H1 (cell line): ENCODE data around the gene PRKAB1. TPM values are rescaled to one million over a fixed set of nuclear protein-coding genes. Genes with fewer than 3 reads are reported as not detected.

ENCODE experiments used
- CTCF ChIA-PET: fragments of 300-600 bp; sonication (Branson Sonifier 250); formaldehyde crosslinking; loops from one replicate; lab custom pipeline; 2021; ENCODE audit not compliant: partially characterized antibody; lab: Charles Lee
- POLR2A ChIA-PET: fragments of 300-600 bp; sonication (Branson Sonifier 250); formaldehyde crosslinking; loops from one replicate; lab custom pipeline; 2021; ENCODE audit warnings: inconsistent platforms; ENCODE audit not compliant: partially characterized antibody; lab: Charles Lee
- DNase-seq, 2 experiments: peaks; one replicate each; pipeline versions ENCODE4 v3.0.0 to v3.0.0-alpha.2; 2010 to 2022; ENCODE audit warnings: low spot score in 2 of 2, low read depth in 1 of 2, mixed read lengths in 1 of 2
- FAIRE-seq: peaks from 2 replicates; lab custom pipeline; 2011; peaks lifted over from hg19 to GRCh38; lab: Jason Lieb, UNC
- H2AFZ ChIP-seq: 2 replicates; pipeline ENCODE4 v1.8.1; 2012; ENCODE audit warnings: low read length, inconsistent platforms
- H2AK5ac ChIP-seq: 2 replicates; pipeline ENCODE4 v1.6.1; 2013; ENCODE audit warnings: low read depth, low read length
- H2BK120ac ChIP-seq: replicated peaks from 2 replicates; pipeline ENCODE3; 2013; ENCODE audit warnings: low read depth, low read length, inconsistent platforms
- H2BK12ac ChIP-seq: 2 replicates; pipeline ENCODE4 v1.6.1; 2013; ENCODE audit warnings: low read depth, low read length
- H2BK15ac ChIP-seq: 2 replicates; pipeline ENCODE4 v1.6.1; 2013; ENCODE audit warnings: low read length
- H2BK20ac ChIP-seq: 2 replicates; pipeline ENCODE4 v1.6.1; 2013; ENCODE audit warnings: low read length
- H2BK5ac ChIP-seq: 2 replicates; pipeline ENCODE4 v1.6.1; 2013; ENCODE audit warnings: low read depth, low read length
- H3K14ac ChIP-seq: 2 replicates; pipeline ENCODE4 v1.6.1; 2013; ENCODE audit warnings: inconsistent platforms; ENCODE audit not compliant: insufficient read length
- H3K18ac ChIP-seq: 2 replicates; pipeline ENCODE4 v1.6.1; 2013; ENCODE audit warnings: low read length; ENCODE audit errors: extremely low read depth
- H3K23ac ChIP-seq: 2 replicates; pipeline ENCODE4 v1.6.1; 2013; ENCODE audit warnings: inconsistent platforms; ENCODE audit not compliant: insufficient read length
- H3K23me2 ChIP-seq: 2 replicates; pipeline ENCODE4 v1.6.1; 2013; ENCODE audit warnings: low read depth, low read length
- H3K27ac ChIP-seq: 2 replicates; pipeline ENCODE4 v1.6.1; 2011; ENCODE audit warnings: low read depth, low read length, inconsistent platforms
- H3K27me3 ChIP-seq, 4 experiments: replicated peaks in 1 of 4; 1 replicate in 1 of 4; 2 replicates in 3 of 4; pipeline versions ENCODE4 v1.6.1 to v1.8.1; 2011 to 2013; ENCODE audit warnings: low read length in 3 of 4, mild to moderate bottlenecking in 3 of 4, inconsistent platforms in 2 of 4, mixed read lengths in 2 of 4, moderate library complexity in 1 of 4; ENCODE audit not compliant: control insufficient read depth in 3 of 4, insufficient read depth in 3 of 4; ENCODE audit errors: extremely low read depth in 1 of 4
- H3K36me3 ChIP-seq, 4 experiments: 2 replicates each; pipeline versions ENCODE4 v1.6.1 to v1.8.1; 2011 to 2013; ENCODE audit warnings: mild to moderate bottlenecking in 4 of 4, low read length in 3 of 4, moderate library complexity in 2 of 4, control low read depth in 1 of 4, inconsistent platforms in 1 of 4; ENCODE audit not compliant: insufficient read depth in 4 of 4, control insufficient read depth in 2 of 4
- H3K4ac ChIP-seq: replicated peaks from 2 replicates; pipeline ENCODE3; 2013; ENCODE audit warnings: low read length, low read depth, mixed read lengths, inconsistent platforms; ENCODE audit not compliant: insufficient read length
- H3K4me1 ChIP-seq, 4 experiments: replicated peaks in 1 of 4; 1 replicate in 1 of 4; 2 replicates in 3 of 4; pipeline versions ENCODE4 v1.6.1 to v1.8.1; 2011 to 2013; ENCODE audit warnings: low read length in 3 of 4, inconsistent platforms in 2 of 4, mixed read lengths in 1 of 4; ENCODE audit not compliant: insufficient read depth in 4 of 4, control insufficient read depth in 3 of 4
- H3K4me2 ChIP-seq, 2 experiments: 2 replicates each; pipeline versions ENCODE4 v1.6.1 to v1.8.1; 2011 to 2013; ENCODE audit warnings: low read depth in 2 of 2, low read length in 2 of 2, control low read depth in 1 of 2, inconsistent platforms in 1 of 2, mild to moderate bottlenecking in 1 of 2; ENCODE audit not compliant: insufficient read depth in 1 of 2
- H3K4me3 ChIP-seq, 4 experiments: fragments of 200-600, 300-600 bp in 1 of 4; sonication (generic), shearing (Covaris generic), sonication (Bioruptor Twin) in 1 of 4; 2 replicates each; pipeline versions ENCODE4 v1.5.1 to v1.8.1; 2011 to 2016; ENCODE audit warnings: low read length in 4 of 4, low read depth in 3 of 4, control low read depth in 2 of 4, inconsistent platforms in 2 of 4, mild to moderate bottlenecking in 2 of 4, mixed read lengths in 1 of 4, moderate library complexity in 1 of 4; ENCODE audit not compliant: insufficient read depth in 2 of 4; ENCODE audit errors: extremely low read depth in 1 of 4
- H3K56ac ChIP-seq: replicated peaks from 2 replicates; pipeline ENCODE3; 2013; ENCODE audit warnings: low read depth, mild to moderate bottlenecking, mixed read lengths, low read length, inconsistent platforms; ENCODE audit not compliant: insufficient read length
- H3K79me1 ChIP-seq: 2 replicates; pipeline ENCODE4 v1.6.1; 2013; ENCODE audit warnings: low read depth, low read length, control low read depth
- H3K79me2 ChIP-seq, 2 experiments: 2 replicates each; pipeline versions ENCODE4 v1.6.1 to v1.8.1; 2012 to 2013; ENCODE audit warnings: low read length in 2 of 2, mild to moderate bottlenecking in 2 of 2, inconsistent platforms in 1 of 2; ENCODE audit not compliant: insufficient read depth in 2 of 2, control insufficient read depth in 1 of 2
- H3K9ac ChIP-seq, 4 experiments: replicated peaks in 1 of 4; 1 replicate in 1 of 4; 2 replicates in 3 of 4; pipeline versions ENCODE4 v1.6.1 to v1.8.1; 2011 to 2013; ENCODE audit warnings: low read depth in 3 of 4, low read length in 3 of 4, control low read depth in 2 of 4, mild to moderate bottlenecking in 2 of 4, moderate library complexity in 2 of 4, inconsistent platforms in 1 of 4; ENCODE audit errors: extremely low read depth in 1 of 4
- H3K9me3 ChIP-seq, 2 experiments: 2 replicates each; pipeline versions ENCODE4 v1.6.1 to v1.8.1; 2012 to 2013; ENCODE audit warnings: mild to moderate bottlenecking in 2 of 2, moderate library complexity in 2 of 2, control low read depth in 1 of 2, inconsistent platforms in 1 of 2, low read depth in 1 of 2, low read length in 1 of 2, mixed read lengths in 1 of 2; ENCODE audit not compliant: insufficient read depth in 2 of 2
- H4K20me1 ChIP-seq, 2 experiments: replicated peaks in 1 of 2; 2 replicates each; pipeline versions ENCODE3 to v1.8.1; 2011 to 2013; ENCODE audit warnings: inconsistent platforms in 2 of 2, low read length in 2 of 2, mild to moderate bottlenecking in 1 of 2; ENCODE audit not compliant: insufficient read depth in 2 of 2, control insufficient read depth in 1 of 2
- H4K5ac ChIP-seq: 2 replicates; pipeline ENCODE4 v1.6.1; 2013; ENCODE audit warnings: low read length, low read depth, mixed read lengths, inconsistent platforms; ENCODE audit not compliant: insufficient read length
- H4K8ac ChIP-seq: 2 replicates; pipeline ENCODE4 v1.8.0; 2013; ENCODE audit warnings: mild to moderate bottlenecking, moderate library complexity, low read length, inconsistent platforms; ENCODE audit not compliant: insufficient read depth; ENCODE audit errors: extremely low read depth
- H4K91ac ChIP-seq: replicated peaks from 2 replicates; pipeline ENCODE3; 2013; ENCODE audit warnings: low read length, mixed read lengths, inconsistent platforms; ENCODE audit not compliant: insufficient read length
- ASH2L ChIP-seq: fragments of 200-600, 300-600 bp; sonication (generic); IDR thresholded peaks from one replicate; pipeline ENCODE4 v1.7.1; 2017; ENCODE audit warnings: low read length
- BRCA1 ChIP-seq: IDR thresholded peaks from 2 replicates; pipeline ENCODE4 v1.6.1; 2012; ENCODE audit warnings: low read depth, low read length, improper control_type of control experiment
- CHD1 ChIP-seq: IDR thresholded peaks from 2 replicates; pipeline ENCODE4 v1.6.1; 2012; ENCODE audit warnings: low read depth, low read length, improper control_type of control experiment
- CHD2 ChIP-seq: IDR thresholded peaks from 2 replicates; pipeline ENCODE4 v1.6.1; 2012; ENCODE audit warnings: low read length, improper control_type of control experiment
- EGR1 ChIP-seq: IDR thresholded peaks from 2 replicates; pipeline ENCODE4 v1.6.1; 2011; ENCODE audit warnings: low read depth, low read length, borderline replicate concordance
- EP300 ChIP-seq, 2 experiments: IDR thresholded peaks; 1 replicate in 1 of 2; 2 replicates in 1 of 2; pipeline ENCODE4 v1.6.1; 2011 to 2012; ENCODE audit warnings: low read depth in 2 of 2, low read length in 2 of 2, mild to moderate bottlenecking in 2 of 2, borderline replicate concordance in 1 of 2, inconsistent platforms in 1 of 2, moderate library complexity in 1 of 2
- EZH2 ChIP-seq: fragments of 200-600 bp; sonication (generic); IDR thresholded peaks from 2 replicates; pipeline ENCODE4 v1.7.1; 2012; ENCODE audit warnings: low read depth, mild to moderate bottlenecking, moderate library complexity, low read length, inconsistent platforms; ENCODE audit not compliant: severe bottlenecking
- JUN ChIP-seq: IDR thresholded peaks from 2 replicates; pipeline ENCODE4 v1.6.1; 2011; ENCODE audit warnings: low read depth, mild to moderate bottlenecking, improper control_type of control experiment, low read length
- NANOG ChIP-seq: IDR thresholded peaks from 2 replicates; pipeline ENCODE4 v1.6.1; 2011; ENCODE audit warnings: low read length, low read depth, mild to moderate bottlenecking, inconsistent platforms; ENCODE audit not compliant: insufficient read depth, poor library complexity, severe bottlenecking
- PHF8 ChIP-seq: fragments of 200-600 bp; sonication (generic); conservative IDR thresholded peaks from 2 replicates; pipeline ENCODE4 v1.7.1; 2012; ENCODE audit warnings: low read depth, mild to moderate bottlenecking, inconsistent platforms, low read length, moderate library complexity
- POLR2A ChIP-seq, 2 experiments: IDR thresholded peaks; 1 replicate in 1 of 2; 2 replicates in 1 of 2; pipeline ENCODE4 v1.6.1; 2011; ENCODE audit warnings: low read depth in 2 of 2, low read length in 2 of 2, mild to moderate bottlenecking in 2 of 2; ENCODE audit errors: control extremely low read depth in 1 of 2
- RAD21 ChIP-seq, 2 experiments: IDR thresholded peaks in 1 of 2; conservative IDR thresholded peaks in 1 of 2; 2 replicates each; pipeline ENCODE4 v1.6.1; 2011; ENCODE audit warnings: low read depth in 2 of 2, low read length in 2 of 2, improper control_type of control experiment in 1 of 2, inconsistent platforms in 1 of 2, mild to moderate bottlenecking in 1 of 2, moderate library complexity in 1 of 2
- SP1 ChIP-seq: IDR thresholded peaks from 2 replicates; pipeline ENCODE4 v1.6.1; 2011; ENCODE audit warnings: low read depth, low read length
- SP4 ChIP-seq: IDR thresholded peaks from 2 replicates; pipeline ENCODE4 v1.6.1; 2012; ENCODE audit warnings: low read length, inconsistent platforms
- TEAD4 ChIP-seq: IDR thresholded peaks from 2 replicates; pipeline ENCODE4 v1.6.1; 2012; ENCODE audit warnings: low read depth, low read length, inconsistent platforms, mixed read lengths
- WGBS, 2 experiments: shearing (Covaris generic) in 1 of 2; methylation state at CpG; one replicate each; pipeline versions ENCODE4 v1.1.6 to v1.1.7; 2013 to 2015; ENCODE audit warnings: low lambda C conversion rate in 2 of 2, mixed read lengths in 2 of 2, inconsistent platforms in 1 of 2, low coverage in 1 of 2, missing lambda C conversion rate in 1 of 2; ENCODE audit not compliant: insufficient replicate concordance in 2 of 2, insufficient coverage in 1 of 2, insufficient read length in 1 of 2; ENCODE audit errors: extremely low coverage in 1 of 2, missing lambda C conversion rate in 1 of 2; 5-methylcytosine and 5-hydroxymethylcytosine counted together
- polyA plus RNA-seq, 7 experiments: library from polyadenylated mRNA; depleted of rRNA in 3 of 7; stranded (reverse) in 5 of 7; unstranded in 2 of 7; fragments of >200 nt in 5 of 7; fragments of 200-250 nt in 2 of 7; gene quantifications; 1 replicate in 5 of 7; 2 replicates in 1 of 7; 4 replicates in 1 of 7; pipeline versions ENCODE4 v1.2.1 to v1.2.3, GENCODE V29; 2011 to 2013; ENCODE audit warnings: missing spikeins in 2 of 7, mixed read lengths in 2 of 7
- total RNA-seq: library from RNA; stranded (reverse); fragmentation: NEBNext Ultra II Directional; extraction: Animal tissue kit (Norgen Biotek cat#: 25700); gene quantifications from 2 replicates; pipeline ENCODE4 v1.2.1, GENCODE V29; 2021

The PRKAB1 gene
- total and polyA plus RNA-seq, 2 of the 8 experiments (the other 6 are each of a cell fraction or from before 2014, with no cell fraction given) = 24.0 to 32.1 TPM

GRCh38 chr12:119685375-119685774 is 17.4 kb downstream of the PRKAB1 start:
- H3K9ac ChIP-seq = no peak overlapping the region
- no peaks in the 10 kb centered on the region; a peak in 1 of 4 replicates for H3K9me3 ChIP-seq
- H2BK120ac ChIP-seq = no peak overlapping the region
- H3K79me1 ChIP-seq = no peaks in the 10 kb centered on the region; the same call in 1 of the 2 replicates
- ChIA-PET POLR2A (interaction anchor here (0.6 to 1.5 kb wide), 2 partner anchors 9 to 101 kb away, joined by 3 to 6 read pairs; no protein-coding TSS in a partner anchor), CTCF (interaction anchor here (0.6 kb wide), 1 partner anchor 155 kb away, joined by 3 read pairs; no protein-coding TSS in a partner anchor)
- H2AK5ac ChIP-seq = no peak overlapping the region
- H3K23me2 ChIP-seq = no peaks in the 10 kb centered on the region
- no peak overlapping the region for H2AFZ ChIP-seq
- H3K56ac ChIP-seq = no peak overlapping the region
- H3K4ac ChIP-seq = no peak overlapping the region
- no peak overlapping the region for H4K91ac ChIP-seq
- FAIRE-seq (no peak), DNase-seq (no peak)
- H3K4me2 ChIP-seq = no peak overlapping the region
- no peak overlapping the region for H2BK20ac ChIP-seq
- H3K23ac ChIP-seq = no peak overlapping the region
- no peak overlapping the region for H2BK15ac ChIP-seq
- no peak overlapping the region for H3K4me3 ChIP-seq
- 95% methylated on average over 4 of the region's 4 CpGs; no CpG with 5 or more reads in 1 of the 2 experiments for WGBS, 2 experiments
- H2BK12ac ChIP-seq = no peak overlapping the region
- peaks cover 6 to 34% (median 20%) of the 10 kb centered on the region in 4 experiments for H3K36me3 ChIP-seq
- H4K8ac ChIP-seq = no peak overlapping the region
- H3K79me2 ChIP-seq = no peaks in the 10 kb centered on the region
- H4K20me1 ChIP-seq = peaks cover 0 to 2% of the 10 kb centered on the region in 2 experiments
- H3K4me1 ChIP-seq = no peaks in the 10 kb centered on the region
- no peak overlapping the region for H3K14ac ChIP-seq
- H3K27ac ChIP-seq = no peak overlapping the region
- no peak overlapping the region for H3K18ac ChIP-seq
- H3K27me3 ChIP-seq = no peaks in the 10 kb centered on the region
- H4K5ac ChIP-seq = no peak overlapping the region
- no peak overlapping the region for H2BK5ac ChIP-seq
- TF ChIP-seq POLR2A (IDR thresholded peaks at IDR 0.05; ENCODE audit: control extremely low read depth in 1 of 2, low read depth in 2 of 2, low read length in 2 of 2) (no peak), EGR1 (no peak), BRCA1 (no peak), EZH2 (no peak), NANOG (no peak), SP4 (no peak), PHF8 (no peak), TEAD4 (no peak), SP1 (no peak), EP300 (IDR thresholded peaks at IDR 0.05; ENCODE audit: borderline replicate concordance in 1 of 2, low read depth in 2 of 2, low read length in 2 of 2) (no peak), CHD2 (no peak), CHD1 (no peak), ASH2L (no peak), JUN (no peak), RAD21 (IDR thresholded peaks at IDR 0.05 in 1 of 2, conservative IDR thresholded peaks at IDR 0.05 in 1 of 2; ENCODE audit: low read depth in 2 of 2, low read length in 2 of 2) (no peak)
